GM18909 (cell line): Measurements from ENCODE around the gene KCNT1.
"Not testable (repeated sequence)": the region's sequence is repeated elsewhere in the genome, so short reads cannot be mapped to it uniquely, and the experiment has no call there.

Experiments used
- ATAC-seq: cut with Tn5 transposase; IDR thresholded peaks from one replicate; pipeline ENCODE4 v1.9.1; 2021; ENCODE audit warnings: mild to moderate bottlenecking; ENCODE audit not compliant: unreplicated experiment, poor library complexity

KCNT1 gene

GRCh38 chr9:135671591-135672041, 30.4 kb upstream of the KCNT1 start:
- no peak for ATAC-seq

GRCh38 chr9:135672786-135673185, 29.2 kb upstream of the KCNT1 start:
- ATAC-seq, result not testable (repeated sequence)

GRCh38 chr9:135673941-135674340, 28.0 kb upstream of the KCNT1 start:
- no peak for ATAC-seq

- ATAC-seq, result no peak
Observed at GRCh38 chr9:135674977-135675376, 27.0 kb upstream of the KCNT1 start.

- ATAC-seq, result no peak
Observed at GRCh38 chr9:135676891-135677290, 25.1 kb upstream of the KCNT1 start.

- no peak for ATAC-seq
Observed at GRCh38 chr9:135677641-135678168, 24.3 kb upstream of the KCNT1 start.

GRCh38 chr9:135678236-135679017, 23.6 kb upstream of the KCNT1 start:
- no peak for ATAC-seq

- no peak for ATAC-seq
Observed at GRCh38 chr9:135680056-135680455, 21.9 kb upstream of the KCNT1 start.

GRCh38 chr9:135681161-135681560, 20.8 kb upstream of the KCNT1 start:
- ATAC-seq, result no peak

GRCh38 chr9:135683401-135684034, 18.5 kb upstream of the KCNT1 start:
- ATAC-seq, result no peak

- no peak for ATAC-seq
Observed at GRCh38 chr9:135684691-135685090, 17.3 kb upstream of the KCNT1 start.

GRCh38 chr9:135687216-135687615, 14.8 kb upstream of the KCNT1 start:
- ATAC-seq, result no peak

- ATAC-seq, result no peak
Observed at GRCh38 chr9:135689011-135689410, 13.0 kb upstream of the KCNT1 start.

- ATAC-seq, result no peak
Observed at GRCh38 chr9:135690836-135691570, 11.0 kb upstream of the KCNT1 start.

GRCh38 chr9:135692410-135692809, 9.6 kb upstream of the KCNT1 start:
- ATAC-seq, result no peak

- ATAC-seq, result no peak
Observed at GRCh38 chr9:135693265-135693664, 8.7 kb upstream of the KCNT1 start.

GRCh38 chr9:135693771-135694170, 8.2 kb upstream of the KCNT1 start:
- no peak for ATAC-seq

- ATAC-seq, result no peak
Observed at GRCh38 chr9:135694414-135694813, 7.6 kb upstream of the KCNT1 start.

GRCh38 chr9:135695036-135695435, 6.9 kb upstream of the KCNT1 start:
- ATAC-seq, result no peak

- ATAC-seq, result no peak
Observed at GRCh38 chr9:135695642-135696041, 6.3 kb upstream of the KCNT1 start.

- ATAC-seq, result no peak
Observed at GRCh38 chr9:135696446-135696845, 5.5 kb upstream of the KCNT1 start.
